K562 (cell line): ENCODE results near the gene MARK2. TPM values are rescaled to one million over a fixed set of nuclear protein-coding genes. Genes with fewer than 3 reads are reported as not detected.

ENCODE experiments used
- CBFB ChIP-seq: sonication (generic); formaldehyde crosslinking; IDR thresholded peaks from 2 replicates; pipeline ENCODE4 v1.4.0; 2020; ENCODE audit warnings: mild to moderate bottlenecking, missing genetic modification reagents
- CEBPB ChIP-seq: fragments of 450-650 bp; IDR thresholded peaks from 2 replicates; pipeline ENCODE4 v1.6.1; 2016; ENCODE audit warnings: missing genetic modification characterization, missing compliant biosample characterization
- DEAF1 ChIP-seq: fragments of 450-650 bp; formaldehyde crosslinking; IDR thresholded peaks from 2 replicates; pipeline ENCODE4 v1.4.0; 2020; ENCODE audit warnings: mild to moderate bottlenecking, moderate library complexity
- ETS2 ChIP-seq: IDR thresholded peaks from 2 replicates; pipeline ENCODE4 v1.6.1; 2016; ENCODE audit warnings: borderline replicate concordance, missing genetic modification characterization, mild to moderate bottlenecking, moderate library complexity, missing compliant biosample characterization; ENCODE audit not compliant: poor library complexity, severe bottlenecking
- HMG20A ChIP-seq: fragments of 450-650 bp; formaldehyde crosslinking; conservative IDR thresholded peaks from 2 replicates; pipeline ENCODE4 v1.4.0; 2020; ENCODE audit warnings: mild to moderate bottlenecking, mixed read lengths
- HMGN3 ChIP-seq: IDR thresholded peaks from 2 replicates; pipeline ENCODE4 v1.6.1; 2011; ENCODE audit warnings: borderline replicate concordance, low read depth, mild to moderate bottlenecking, mixed read lengths, low read length; ENCODE audit not compliant: insufficient read length; ENCODE audit errors: extremely low read depth
- IRF2 ChIP-seq: sonication (generic); formaldehyde crosslinking; IDR thresholded peaks from 2 replicates; pipeline ENCODE4 v1.8.1; 2022; ENCODE audit warnings: mild to moderate bottlenecking, missing genetic modification reagents
- MAFF ChIP-seq: IDR thresholded peaks from 2 replicates; pipeline ENCODE4 v1.6.1; 2012; ENCODE audit warnings: low read length, improper control_type of control experiment
- MCM3 ChIP-seq: fragments of 450-650 bp; IDR thresholded peaks from 2 replicates; pipeline ENCODE4 v1.6.1; 2016
- MYNN ChIP-seq, 2 experiments: sonication (generic); formaldehyde crosslinking in 1 of 2; IDR thresholded peaks; 2 replicates each; pipeline versions ENCODE4 v1.5.0 to v1.6.1; 2016 to 2020; ENCODE audit warnings: antibody characterized with exemption in 1 of 2, missing genetic modification reagents in 1 of 2
- NFIC ChIP-seq: fragments of 450-650 bp; IDR thresholded peaks from 2 replicates; pipeline ENCODE4 v1.6.1; 2017; ENCODE audit warnings: mild to moderate bottlenecking, inconsistent platforms
- NR2F6 ChIP-seq: fragments of 450-650 bp; formaldehyde crosslinking; IDR thresholded peaks from 2 replicates; pipeline ENCODE4 v1.4.0; 2020; ENCODE audit warnings: mild to moderate bottlenecking
- RFX1 ChIP-seq: fragments of 450-650 bp; IDR thresholded peaks from 2 replicates; pipeline ENCODE4 v1.6.1; 2016; ENCODE audit warnings: mild to moderate bottlenecking, moderate library complexity
- SAFB2 ChIP-seq: fragments of 200-400 bp; formaldehyde crosslinking; IDR thresholded peaks from 2 replicates; pipeline ENCODE4 v1.6.1; 2018; ENCODE audit warnings: borderline replicate concordance, low read length, low read depth, moderate library complexity; ENCODE audit not compliant: severe bottlenecking
- SMC3 ChIP-seq: conservative IDR thresholded peaks from 2 replicates; pipeline ENCODE4 v1.6.1; 2011; ENCODE audit warnings: low read depth, low read length, improper control_type of control experiment; ENCODE audit not compliant: insufficient read depth
- TAL1 ChIP-seq: fragments of 450-650 bp; IDR thresholded peaks from 2 replicates; pipeline ENCODE4 v1.6.1; 2016; ENCODE audit warnings: mild to moderate bottlenecking
- TCF7L2 ChIP-seq: fragments of 150-350 bp; IDR thresholded peaks from 2 replicates; pipeline ENCODE4 v1.6.1; 2016; ENCODE audit warnings: low read depth, mild to moderate bottlenecking, low read length, moderate library complexity
- TEAD1 ChIP-seq, 2 experiments: fragments of 450-650 bp in 1 of 2; sonication (generic) in 1 of 2; formaldehyde crosslinking; IDR thresholded peaks; 2 replicates each; pipeline versions ENCODE4 v1.4.0 to v1.8.0; 2020 to 2022; ENCODE audit warnings: mild to moderate bottlenecking in 2 of 2, missing genetic modification reagents in 1 of 2
- ZNF121 ChIP-seq: sonication (generic); formaldehyde crosslinking; conservative IDR thresholded peaks from 2 replicates; pipeline ENCODE4 v1.8.0; 2022; ENCODE audit warnings: missing genetic modification reagents
- ZNF217 ChIP-seq: sonication (generic); formaldehyde crosslinking; IDR thresholded peaks from 2 replicates; pipeline ENCODE4 v1.8.0; 2022; ENCODE audit warnings: mild to moderate bottlenecking, missing genetic modification reagents
- ZNF75A ChIP-seq: fragments of 450-650 bp; formaldehyde crosslinking; IDR thresholded peaks from 2 replicates; pipeline ENCODE4 v1.4.0; 2020; ENCODE audit warnings: mild to moderate bottlenecking
- ZNF76 ChIP-seq: fragments of 250-450 bp; sonication (Bioruptor Pico); IDR thresholded peaks from 2 replicates; pipeline ENCODE4 v1.4.0; 2020; ENCODE audit warnings: mild to moderate bottlenecking, moderate library complexity, borderline replicate concordance
- polyA plus RNA-seq, 8 experiments: library from polyadenylated mRNA; depleted of rRNA in 4 of 8; stranded (reverse) in 5 of 8; unstranded in 3 of 8; fragments of >200 nt; fragmentation: Nextera tagmentation in 2 of 8; fragmentation: Illumina TruSeq in 1 of 8; extraction: Ambion mirVana in 2 of 8; extraction: Trizol in 1 of 8; gene quantifications; 2 replicates each; pipeline versions ENCODE4 v1.2.1 to v1.2.3, GENCODE V29; 2011 to 2014; ENCODE audit warnings: inconsistent platforms in 1 of 8, missing spikeins in 1 of 8
- total RNA-seq, 7 experiments: library from RNA; depleted of rRNA in 6 of 7; stranded (reverse); fragments of >200 nt in 6 of 7; fragmentation: Illumina TruSeq in 2 of 7; extraction: Trizol in 2 of 7; gene quantifications; 2 replicates each; pipeline versions ENCODE4 v1.2.1 to v1.2.3, GENCODE V29; 2011 to 2021; ENCODE audit warnings: low replicate concordance in 1 of 7
- TF ChIP-seq, protein P1 (sequence below): fragments of 250-450 bp; sonication (Bioruptor Pico); IDR thresholded peaks from 2 replicates; pipeline ENCODE4 v1.5.0; 2020; ENCODE audit warnings: mild to moderate bottlenecking
- TF ChIP-seq, protein P2 (sequence below): fragments of 250-450 bp; sonication (Bioruptor Pico); IDR thresholded peaks from 2 replicates; pipeline ENCODE4 v1.8.0; 2021; ENCODE audit warnings: mild to moderate bottlenecking, moderate library complexity

The MARK2 gene
- total and polyA plus RNA-seq, 9 of the 15 experiments (the other 6 are each of a cell fraction or from before 2014, with no cell fraction given), result 0.32 to 43.5 (median 15.1) TPM

DNA sequence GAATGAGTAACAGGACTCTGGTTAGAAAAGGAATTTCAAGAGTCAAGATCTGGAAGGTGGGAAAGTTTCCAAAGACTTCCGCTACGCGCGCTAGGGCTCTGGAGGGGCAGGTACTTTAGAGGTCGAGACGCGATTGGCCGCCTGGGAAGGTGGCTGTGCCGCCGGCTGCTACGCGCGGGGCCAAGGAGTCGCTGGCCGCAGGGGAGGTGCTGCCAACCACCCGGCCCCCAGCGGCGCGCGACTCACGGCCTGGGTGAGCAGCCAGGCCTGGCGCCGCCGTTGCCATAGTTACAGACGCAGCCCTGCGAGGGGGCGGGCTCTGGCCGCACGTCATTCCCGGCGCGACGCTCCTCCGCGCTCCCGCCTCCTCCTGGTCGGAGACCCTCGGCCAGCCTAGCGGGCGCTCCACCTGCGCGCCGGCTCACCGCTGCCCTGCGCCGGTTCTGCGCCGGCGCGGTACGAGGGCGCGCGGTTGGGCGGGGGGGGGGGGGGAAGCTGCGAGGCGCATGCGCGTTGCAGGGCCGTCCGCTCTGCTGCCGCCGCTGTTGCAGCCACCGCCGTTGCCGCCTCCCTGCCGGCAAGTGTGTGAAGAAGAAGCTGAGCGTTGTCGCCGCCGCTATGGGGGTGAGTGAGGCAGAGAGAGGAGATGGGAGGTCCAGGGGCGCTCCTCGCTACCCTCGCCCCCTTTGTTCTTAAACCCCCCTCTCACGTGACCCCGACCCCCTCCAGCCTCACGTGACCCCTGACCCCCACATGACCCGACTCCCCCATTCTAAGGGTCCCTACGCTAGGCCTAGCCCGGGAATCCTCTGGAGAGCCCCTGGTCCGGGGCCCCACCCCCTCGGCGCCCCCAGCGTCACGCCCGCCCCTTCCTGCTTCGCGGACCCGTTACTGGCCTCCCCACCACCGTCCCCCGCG lies 99.8 kb downstream of the MARK2 start, which contains the start of gene NAA40 (continued):
- TF ChIP-seq HMGN3, result peak; percentile 73
- no peak for TF ChIP-seq DEAF1 (CRISPR knock-in tag)
- TF ChIP-seq RFX1, result peak; percentile 98
- TF ChIP-seq IRF2 (CRISPR knock-in tag), result no peak
- TF ChIP-seq, protein P1, sequence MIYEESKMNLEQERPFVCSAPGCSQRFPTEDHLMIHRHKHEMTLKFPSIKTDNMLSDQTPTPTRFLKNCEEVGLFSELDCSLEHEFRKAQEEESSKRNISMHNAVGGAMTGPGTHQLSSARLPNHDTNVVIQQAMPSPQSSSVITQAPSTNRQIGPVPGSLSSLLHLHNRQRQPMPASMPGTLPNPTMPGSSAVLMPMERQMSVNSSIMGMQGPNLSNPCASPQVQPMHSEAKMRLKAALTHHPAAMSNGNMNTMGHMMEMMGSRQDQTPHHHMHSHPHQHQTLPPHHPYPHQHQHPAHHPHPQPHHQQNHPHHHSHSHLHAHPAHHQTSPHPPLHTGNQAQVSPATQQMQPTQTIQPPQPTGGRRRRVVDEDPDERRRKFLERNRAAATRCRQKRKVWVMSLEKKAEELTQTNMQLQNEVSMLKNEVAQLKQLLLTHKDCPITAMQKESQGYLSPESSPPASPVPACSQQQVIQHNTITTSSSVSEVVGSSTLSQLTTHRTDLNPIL (CRISPR knock-in tag), result no peak
- TF ChIP-seq NFIC, result no peak; the same call in 1 of the 2 replicates
- no peak for TF ChIP-seq HMG20A
- TF ChIP-seq ZNF217, result no peak
- TF ChIP-seq MAFF, result no peak
- TF ChIP-seq CEBPB, result no peak
- no peak for TF ChIP-seq TCF7L2
- no peak for TF ChIP-seq ZNF75A
- TF ChIP-seq CBFB (CRISPR knock-in tag), result no peak
- TF ChIP-seq ETS2 (tag), result no peak
- no peak for TF ChIP-seq ZNF121 (CRISPR knock-in tag)
- no peak for TF ChIP-seq ZNF76 (CRISPR knock-in tag)
- no peak for TF ChIP-seq SAFB2
- TF ChIP-seq MCM3, result no peak
- no peak for TF ChIP-seq TAL1
- no peak; a peak in 1 of 4 replicates for TF ChIP-seq TEAD1 (CRISPR knock-in tag; IDR thresholded peaks at IDR 0.05)
- TF ChIP-seq NR2F6 (CRISPR knock-in tag), result no peak
- no peak for TF ChIP-seq MYNN (IDR thresholded peaks at IDR 0.05)
- TF ChIP-seq MYNN (CRISPR knock-in tag; IDR thresholded peaks at IDR 0.05), result no peak
- no peak for TF ChIP-seq SMC3
- TF ChIP-seq, protein P2, sequence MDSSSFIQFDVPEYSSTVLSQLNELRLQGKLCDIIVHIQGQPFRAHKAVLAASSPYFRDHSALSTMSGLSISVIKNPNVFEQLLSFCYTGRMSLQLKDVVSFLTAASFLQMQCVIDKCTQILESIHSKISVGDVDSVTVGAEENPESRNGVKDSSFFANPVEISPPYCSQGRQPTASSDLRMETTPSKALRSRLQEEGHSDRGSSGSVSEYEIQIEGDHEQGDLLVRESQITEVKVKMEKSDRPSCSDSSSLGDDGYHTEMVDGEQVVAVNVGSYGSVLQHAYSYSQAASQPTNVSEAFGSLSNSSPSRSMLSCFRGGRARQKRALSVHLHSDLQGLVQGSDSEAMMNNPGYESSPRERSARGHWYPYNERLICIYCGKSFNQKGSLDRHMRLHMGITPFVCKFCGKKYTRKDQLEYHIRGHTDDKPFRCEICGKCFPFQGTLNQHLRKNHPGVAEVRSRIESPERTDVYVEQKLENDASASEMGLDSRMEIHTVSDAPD (CRISPR knock-in tag), result no peak
